ENCODE data around the gene CD4.
"Not testable (repeated sequence)": the region's sequence is repeated elsewhere in the genome, so short reads cannot be mapped to it uniquely, and the experiment has no call there.

The CD4 gene

DNA sequence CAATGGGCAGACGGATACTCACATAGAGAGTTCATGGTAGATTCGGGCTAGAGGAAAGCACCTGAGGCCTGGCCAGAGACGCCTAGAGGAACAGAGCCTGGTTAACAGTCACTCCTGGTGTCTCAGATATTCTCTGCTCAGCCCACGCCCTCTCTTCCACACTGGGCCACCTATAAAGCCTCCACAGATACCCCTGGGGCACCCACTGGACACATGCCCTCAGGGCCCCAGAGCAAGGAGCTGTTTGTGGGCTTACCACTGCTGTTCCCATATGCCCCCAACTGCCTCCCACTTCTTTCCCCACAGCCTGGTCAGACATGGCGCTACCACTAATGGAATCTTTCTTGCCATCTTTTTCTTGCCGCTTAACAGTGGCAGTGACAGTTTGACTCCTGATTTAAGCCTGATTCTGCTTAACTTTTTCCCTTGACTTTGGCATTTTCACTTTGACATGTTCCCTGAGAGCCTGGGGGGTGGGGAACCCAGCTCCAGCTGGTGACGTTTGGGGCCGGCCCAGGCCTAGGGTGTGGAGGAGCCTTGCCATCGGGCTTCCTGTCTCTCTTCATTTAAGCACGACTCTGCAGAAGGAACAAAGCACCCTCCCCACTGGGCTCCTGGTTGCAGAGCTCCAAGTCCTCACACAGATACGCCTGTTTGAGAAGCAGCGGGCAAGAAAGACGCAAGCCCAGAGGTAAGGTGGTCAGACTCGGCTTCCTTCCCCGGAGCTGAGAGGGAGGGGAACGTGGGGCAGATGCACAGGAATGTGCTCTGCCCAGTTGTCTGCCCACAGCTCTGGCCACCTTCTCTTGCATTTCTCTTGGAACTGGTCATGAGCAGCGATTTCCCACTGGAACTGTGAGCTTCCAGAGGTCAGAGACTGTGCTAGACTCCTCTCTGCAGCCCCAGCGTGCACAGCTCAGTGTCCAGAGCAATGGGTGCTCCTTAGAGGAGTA is at the start of gene CD4:
TSS of gene CD4 (plus strand) at position 557 of the 953 bp plus-strand sequence. CDS start 10,611 bp downstream, outside the sequence.
- peak in 18 of 58 donors; percentile 8 to 48 (median 22) for DNase-seq

- DNase-seq: not testable (repeated sequence)
These were observed 47.2 kb upstream of the CD4 start for GRCh38 chr12:6742080-6742479.

- DNase-seq: no peak
These were observed 46.5 kb upstream of the CD4 start for GRCh38 chr12:6742834-6743233.

GRCh38 chr12:6743300-6743699 is 46.0 kb upstream of the CD4 start:
- DNase-seq: not testable (repeated sequence)

DNA sequence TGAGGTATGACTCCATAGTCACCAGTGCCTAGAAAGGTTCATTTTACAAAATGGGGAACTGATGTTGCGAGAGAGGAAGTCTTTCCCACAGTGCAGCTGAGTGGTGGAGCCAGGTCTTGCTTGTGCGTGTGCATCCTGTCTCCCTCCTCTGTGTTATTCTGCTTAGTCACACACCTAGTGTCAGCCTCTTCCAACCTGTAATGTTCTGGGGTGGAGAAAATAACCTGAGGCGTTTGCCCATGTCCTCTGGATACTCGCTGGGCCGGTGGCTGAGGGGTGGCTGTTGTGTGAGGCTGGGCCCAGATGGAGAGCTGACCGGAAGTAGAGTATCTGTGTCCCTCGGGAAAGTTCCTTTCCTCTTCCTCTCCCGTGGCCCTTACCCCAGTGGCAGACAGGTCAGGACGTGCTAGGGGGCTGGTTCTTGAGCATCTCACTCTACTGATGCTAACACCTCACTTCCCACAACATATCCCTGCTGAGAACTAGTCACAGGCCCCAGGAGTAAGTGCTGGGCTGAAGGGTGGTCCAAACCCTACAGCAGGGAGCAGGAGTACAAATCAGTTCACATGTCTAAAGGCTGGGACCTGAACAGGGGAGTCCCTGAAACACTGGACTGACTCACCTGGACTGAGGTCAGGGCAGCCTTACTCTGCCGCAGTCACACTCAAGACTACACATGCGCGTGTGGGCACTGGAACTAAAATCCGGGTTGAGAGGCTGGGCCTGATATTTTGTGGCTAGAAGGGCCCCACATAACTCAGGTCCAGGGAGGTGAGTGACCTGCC is 43.4 kb upstream of the CD4 start:
- DNase-seq: no peak

DNA sequence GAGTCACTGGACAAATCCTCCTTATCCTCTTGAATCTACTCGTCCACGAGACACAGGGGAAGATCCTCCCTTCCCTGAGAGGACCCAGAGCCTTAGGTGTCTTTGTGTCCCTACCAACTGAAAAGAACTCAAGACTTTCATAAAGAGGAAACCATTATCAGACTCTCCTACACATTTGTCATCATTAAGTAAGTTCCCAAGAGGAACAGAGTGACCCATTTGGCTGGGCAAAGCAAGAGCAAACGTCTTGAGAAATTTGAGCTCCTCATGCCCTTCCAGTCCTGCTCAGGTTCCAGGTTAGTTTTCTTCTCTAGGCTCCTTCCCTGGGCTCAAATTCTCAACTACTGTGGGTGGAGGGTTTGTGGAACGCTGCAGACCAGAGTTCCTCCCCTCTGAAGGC is 42.1 kb upstream of the CD4 start:
- DNase-seq: no peak

DNA sequence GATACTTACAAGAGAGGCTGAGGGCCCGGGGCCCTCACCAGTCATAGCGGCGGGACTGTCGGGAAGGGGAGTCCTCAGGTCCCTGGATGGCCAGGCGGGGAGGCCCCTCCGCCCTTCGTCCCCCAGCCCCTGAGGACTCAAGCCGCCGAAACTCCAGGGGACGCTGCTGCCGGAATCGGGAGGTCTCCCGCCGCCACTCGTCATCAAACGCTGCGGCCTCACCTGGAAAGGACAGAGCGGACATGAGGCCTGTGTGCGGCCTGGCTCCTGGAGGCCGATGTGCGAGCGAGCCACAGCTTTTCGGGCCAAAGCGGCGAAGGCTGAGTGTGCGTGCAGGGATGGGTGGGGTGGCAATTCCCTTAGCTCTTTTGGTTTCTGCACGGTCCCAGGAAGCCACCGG is 40.6 kb upstream of the CD4 start:
- no peak for DNase-seq

GRCh38 chr12:6750506-6750905 is 38.8 kb upstream of the CD4 start:
- DNase-seq: no peak

GRCh38 chr12:6751767-6752166 is 37.6 kb upstream of the CD4 start:
- DNase-seq: peak in 1 of 58 donors; percentile 7

DNA sequence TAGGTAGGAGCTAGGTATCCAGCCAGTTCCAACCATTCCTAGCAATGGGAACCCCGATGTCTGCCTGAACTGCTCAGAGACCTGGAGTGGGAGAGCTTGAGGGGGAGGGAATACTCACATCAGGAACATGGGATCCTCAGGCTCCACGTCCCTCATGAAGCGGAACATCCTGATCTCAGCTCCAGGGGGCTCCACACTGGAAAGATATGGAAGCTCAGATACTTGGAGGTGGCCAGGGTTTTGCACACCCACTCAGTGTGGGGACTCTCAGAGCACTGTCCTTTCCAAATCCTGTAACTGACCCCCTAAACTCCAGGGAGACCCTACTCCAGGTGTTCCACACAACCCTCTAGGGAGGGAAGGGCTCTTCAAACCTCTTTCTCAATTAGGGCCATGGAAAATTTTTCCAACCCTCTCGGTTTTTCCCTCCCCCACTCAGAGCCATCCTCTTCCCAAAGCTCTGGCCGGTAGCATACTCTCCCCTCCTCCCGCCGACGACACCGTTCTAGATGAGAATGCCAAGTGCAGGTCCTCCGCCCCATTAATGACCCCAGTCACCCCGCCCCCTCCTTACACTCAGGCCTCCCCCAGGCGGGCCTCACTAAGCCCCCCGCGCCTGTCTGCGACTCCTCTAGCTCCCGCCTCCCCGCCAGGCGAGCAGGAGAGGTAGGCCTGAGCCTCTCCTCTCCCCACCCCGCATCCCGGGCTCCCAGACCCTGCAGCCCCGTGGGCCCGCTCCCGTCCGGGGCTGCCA is 37.0 kb upstream of the CD4 start:
- peak in 17 of 58 donors; percentile 8 to 67 (median 29) for DNase-seq

GRCh38 chr12:6752921-6753771 is 36.2 kb upstream of the CD4 start, which contains the start of gene MLF2:
Gene MLF2, minus strand, starts transcription at chr12:6753141. Its CDS starts 807 bp downstream, at chr12:6752334.
- DNase-seq: peak; percentile 67 to 99 (median 95)

DNA sequence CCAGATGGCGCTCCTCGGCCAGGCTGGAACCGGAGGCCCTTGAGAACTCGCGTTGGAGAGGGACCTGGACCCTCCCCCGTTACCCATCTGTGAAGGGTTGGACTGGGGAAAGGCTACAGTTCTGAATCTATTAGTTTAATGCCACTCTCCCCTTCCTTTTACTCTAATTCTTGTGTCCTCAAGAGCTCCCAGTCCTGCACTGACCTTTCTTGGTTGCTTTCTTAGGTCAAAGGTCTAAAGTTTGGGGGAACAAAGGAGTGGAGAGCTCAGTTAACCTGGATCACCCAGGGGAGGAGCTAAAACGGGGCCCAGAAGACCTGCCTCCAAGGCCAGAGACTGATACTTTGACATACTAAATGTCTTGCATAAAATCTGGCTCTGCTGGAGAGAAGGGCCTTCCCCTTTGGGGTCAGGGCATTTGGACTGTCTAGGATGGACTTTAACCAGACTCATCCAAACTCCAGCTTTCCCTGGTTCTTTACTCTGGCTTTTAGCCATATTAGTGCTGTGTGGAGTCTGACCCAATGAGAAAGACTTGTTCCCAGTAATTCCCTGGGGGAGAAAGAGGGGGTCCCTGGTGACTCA is 35.5 kb upstream of the CD4 start:
- no peak for DNase-seq

- DNase-seq: no peak
These were observed 34.9 kb upstream of the CD4 start for GRCh38 chr12:6754411-6754810.

GRCh38 chr12:6757028-6757690 is 32.2 kb upstream of the CD4 start:
- DNase-seq: no peak

GRCh38 chr12:6758506-6759095 is 30.7 kb upstream of the CD4 start:
- DNase-seq: no peak

GRCh38 chr12:6759741-6760140 is 29.6 kb upstream of the CD4 start:
- no peak for DNase-seq

DNA sequence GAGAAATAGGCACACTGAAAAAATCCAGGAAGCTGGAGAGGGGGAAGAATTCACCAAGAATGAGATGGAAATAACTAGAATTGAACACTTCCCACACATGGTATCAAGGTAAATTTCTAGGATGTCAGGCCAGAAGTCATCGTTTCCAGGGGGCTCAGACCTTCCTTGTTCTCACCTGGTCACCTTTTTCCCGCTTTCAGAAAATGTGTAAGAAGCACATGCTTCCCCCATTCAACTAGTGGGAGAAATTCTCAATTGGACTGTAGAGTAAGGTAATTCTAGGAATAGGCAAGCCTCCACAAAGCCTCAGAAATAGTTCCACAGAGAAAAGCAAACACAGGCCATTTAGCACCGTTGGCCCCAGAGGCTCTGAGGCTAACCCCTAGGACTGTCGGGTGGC is 25.9 kb upstream of the CD4 start:
- no peak for DNase-seq

GRCh38 chr12:6764011-6764828 is 25.1 kb upstream of the CD4 start:
- peak; percentile 33 to 99 (median 90) for DNase-seq

All from anterior cingulate cortex (tissue), 58 donors.